GM21367 (cell line): ENCODE measurements around the gene S100A13.
"Not testable (repeated sequence)": the region's sequence is repeated elsewhere in the genome, so short reads cannot be mapped to it uniquely, and the experiment has no call there.

ENCODE experiments used
- ATAC-seq: cut with Tn5 transposase; IDR thresholded peaks from one replicate; pipeline ENCODE4 v1.9.1; 2021; ENCODE audit not compliant: unreplicated experiment

The S100A13 gene

DNA sequence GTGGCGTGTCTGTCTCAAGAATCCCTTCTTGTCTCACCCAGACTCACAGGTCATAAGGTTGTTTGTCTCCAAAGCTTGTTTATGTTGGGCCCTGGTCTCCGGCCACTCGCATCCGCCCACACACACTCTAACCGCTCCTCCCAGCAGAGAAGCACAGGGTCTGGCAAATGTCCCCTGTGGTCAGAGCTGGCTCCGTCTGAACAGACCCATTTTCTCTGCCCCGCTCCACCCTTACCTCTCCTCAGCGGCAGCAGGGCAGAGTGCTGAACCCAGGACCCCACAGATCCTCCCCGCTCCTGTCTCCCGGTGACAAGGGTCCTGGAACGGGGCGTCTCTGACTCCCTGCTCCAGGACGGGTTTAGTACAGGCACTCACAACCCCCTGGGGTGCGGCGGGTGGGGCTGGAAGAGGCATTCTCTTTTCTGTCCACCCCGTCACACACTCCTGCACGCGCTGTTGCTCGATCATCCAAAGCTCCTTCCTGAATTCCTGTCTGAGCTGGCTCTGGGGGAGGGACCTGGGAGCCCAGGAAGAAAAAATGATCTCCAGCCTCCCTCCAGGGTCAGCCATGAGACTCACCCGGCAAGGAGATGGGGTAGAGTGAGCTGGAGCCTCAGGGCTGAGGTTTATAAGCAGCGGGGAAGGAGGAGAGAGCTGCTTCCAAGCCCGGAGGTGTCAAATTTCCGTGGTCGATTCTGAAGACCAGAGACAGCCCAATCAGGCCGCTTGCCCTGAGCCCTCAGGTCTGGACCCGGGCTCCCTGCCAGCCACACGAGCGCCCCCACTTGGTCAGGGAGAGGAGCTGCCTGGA is at the start of gene S100A13:
S100A13 (minus strand) TSS at position 602 of the 811 bp plus-strand sequence. CDS start 1,033 bp downstream, outside the sequence.
- no peak for ATAC-seq

DNA sequence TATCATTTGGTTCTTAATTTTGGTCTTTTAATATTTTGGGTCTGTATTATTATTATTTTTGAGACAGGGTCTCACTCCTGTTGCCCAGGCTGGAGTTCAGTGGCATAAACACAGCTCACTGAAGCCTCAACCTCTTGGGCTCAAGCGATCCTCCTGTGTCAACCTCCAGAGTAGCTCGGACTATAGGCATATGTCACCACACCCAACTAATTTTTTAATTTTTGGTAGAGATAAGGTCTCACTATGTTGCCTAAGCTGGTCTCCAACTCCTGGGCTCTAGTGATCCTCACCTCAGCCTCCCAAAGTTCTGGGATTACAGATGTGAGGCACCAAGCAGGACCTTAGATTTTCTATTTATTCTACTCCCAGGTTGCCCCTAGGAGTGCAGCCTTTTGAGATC is 46.2 kb upstream of the S100A13 start:
- no peak for ATAC-seq

DNA sequence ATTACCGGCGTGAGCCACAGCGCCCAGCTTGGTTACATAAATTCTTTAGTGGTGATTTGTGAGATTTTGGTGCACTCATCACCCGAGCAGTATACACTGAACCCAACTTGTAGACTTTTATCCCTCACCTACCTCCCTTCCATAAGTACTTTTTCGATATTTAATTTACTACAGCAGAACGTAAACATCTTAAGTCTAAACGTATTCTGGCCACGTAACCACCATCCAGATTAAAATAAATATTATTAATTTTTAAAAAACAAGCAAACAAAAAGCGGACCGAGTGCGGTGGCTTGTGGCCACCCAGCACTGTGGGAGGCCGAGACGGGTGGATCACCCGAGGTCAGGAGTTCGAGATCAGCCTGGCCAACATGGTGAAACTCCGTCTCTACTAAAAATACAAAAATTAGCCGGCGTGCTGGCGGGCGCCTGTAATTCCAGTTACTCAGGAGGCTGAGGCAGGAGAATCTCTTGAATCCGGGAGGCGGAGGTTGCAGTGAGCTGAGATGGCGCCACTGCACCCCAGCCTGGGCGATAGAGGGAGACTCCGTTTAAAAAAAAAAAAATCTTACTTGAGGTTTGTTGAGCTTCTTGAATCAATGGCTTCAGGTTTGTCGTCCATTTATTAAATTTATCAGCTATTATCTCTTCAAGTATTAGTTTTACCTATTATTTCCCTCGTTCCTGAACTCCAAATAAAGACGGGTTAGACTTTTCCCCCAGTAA is 44.5 kb upstream of the S100A13 start:
- peak; percentile 11 for ATAC-seq

DNA sequence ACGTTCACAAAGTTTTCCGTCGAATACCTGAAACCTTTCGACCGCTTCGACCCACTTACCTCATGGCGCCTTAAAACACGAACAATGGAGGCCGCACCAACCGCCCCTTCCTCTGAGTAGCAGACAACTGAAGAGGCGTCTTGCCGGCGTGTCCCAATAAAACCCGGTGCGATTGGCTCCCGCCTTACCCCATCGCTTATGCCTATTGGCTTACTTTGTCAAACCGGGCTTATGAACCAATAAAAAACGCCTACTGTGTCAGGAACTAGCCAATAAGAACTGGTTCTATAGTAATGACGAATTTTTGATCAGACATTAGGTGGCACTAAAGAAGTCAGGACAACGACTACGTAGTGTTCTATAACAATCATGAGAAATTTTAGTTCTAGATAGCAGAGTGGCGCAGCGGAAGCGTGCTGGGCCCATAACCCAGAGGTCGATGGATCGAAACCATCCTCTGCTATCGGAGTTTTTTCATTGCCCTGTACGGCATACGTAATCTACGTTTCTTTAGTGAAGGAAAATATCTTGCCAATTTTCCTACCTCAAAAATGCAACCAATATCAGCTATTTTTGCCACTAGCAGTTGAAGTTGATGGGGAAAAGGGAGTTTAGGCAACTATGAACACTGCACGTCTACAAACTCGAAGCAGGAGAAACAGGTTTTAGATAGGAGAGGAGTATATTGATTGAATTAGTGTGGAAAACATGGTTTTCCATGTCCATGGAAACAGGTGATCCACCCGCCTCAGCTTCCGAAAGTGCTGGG is 43.7 kb upstream of the S100A13 start, which contains the start of gene ILF2:
ILF2 (minus strand) TSS at position 135 of the 769 bp plus-strand sequence; CDS start at position 64, 71 bp downstream.
- ATAC-seq: peak; percentile 88

DNA sequence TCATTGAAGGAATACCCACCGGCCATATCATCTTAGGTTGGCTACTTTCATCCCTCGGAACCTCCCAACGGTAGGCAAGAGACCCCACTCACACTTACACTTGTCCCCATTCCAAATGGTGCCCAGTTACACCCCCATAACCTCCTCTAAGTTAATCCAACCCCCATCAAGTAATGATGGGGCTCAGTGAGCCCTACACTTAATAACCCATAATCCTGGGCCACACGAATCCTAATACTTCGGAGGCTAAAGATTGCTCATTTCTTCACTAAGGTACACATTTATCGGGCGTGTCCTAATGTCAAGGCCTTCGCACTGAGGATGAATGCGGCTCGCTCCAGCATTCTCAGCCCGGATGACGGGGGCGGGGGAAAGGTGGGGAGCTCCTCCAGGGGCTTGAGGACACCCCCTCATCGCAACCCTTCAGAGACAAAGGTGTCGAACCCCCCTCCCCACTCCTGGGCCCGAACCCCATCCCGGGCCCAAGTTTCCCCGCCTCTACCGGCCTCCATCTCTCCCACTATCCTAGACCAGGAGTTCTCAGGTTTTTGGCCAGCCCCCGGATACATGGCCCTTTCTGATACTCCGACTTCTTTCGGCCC is 43.1 kb upstream of the S100A13 start:
- ATAC-seq: no peak

DNA sequence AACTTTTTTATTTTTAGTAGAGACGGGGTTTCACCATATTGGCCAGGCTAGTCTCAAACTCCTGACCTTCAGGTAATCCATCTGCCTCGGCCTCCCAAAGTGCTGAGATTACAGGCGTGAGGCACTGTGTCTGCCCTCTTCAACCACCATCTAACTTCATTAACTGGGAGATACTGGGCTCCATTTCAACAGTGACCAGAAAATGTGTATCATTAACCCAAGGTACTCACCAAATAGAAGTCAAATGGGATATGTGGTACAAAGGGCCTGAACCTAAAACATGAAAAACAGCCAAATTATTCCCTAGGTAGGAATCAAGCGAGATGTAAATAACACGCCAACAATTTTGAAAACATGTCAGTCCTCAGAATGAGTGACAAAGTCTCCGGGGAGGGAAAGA is 42.3 kb upstream of the S100A13 start:
- no peak for ATAC-seq

DNA sequence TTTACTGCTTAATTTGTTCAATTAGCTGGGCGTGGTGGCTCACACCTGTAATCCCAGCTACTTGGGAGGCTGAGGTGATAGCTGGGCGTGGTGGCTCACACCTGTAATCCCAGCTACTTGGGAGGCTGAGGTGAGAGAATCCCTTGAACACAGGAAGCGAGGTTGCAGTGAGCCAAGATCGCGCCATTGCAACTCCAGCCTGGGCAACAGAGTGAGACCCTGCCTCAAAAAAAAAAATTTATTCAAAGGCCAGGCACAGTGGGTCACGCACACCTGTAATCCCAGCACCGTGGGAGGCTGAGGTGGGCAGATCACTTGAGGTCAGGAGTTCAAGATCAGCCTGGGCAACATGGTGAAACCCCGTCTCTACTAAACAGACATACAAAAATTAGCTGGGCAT is 41.4 kb upstream of the S100A13 start:
- ATAC-seq: not testable (repeated sequence)

DNA sequence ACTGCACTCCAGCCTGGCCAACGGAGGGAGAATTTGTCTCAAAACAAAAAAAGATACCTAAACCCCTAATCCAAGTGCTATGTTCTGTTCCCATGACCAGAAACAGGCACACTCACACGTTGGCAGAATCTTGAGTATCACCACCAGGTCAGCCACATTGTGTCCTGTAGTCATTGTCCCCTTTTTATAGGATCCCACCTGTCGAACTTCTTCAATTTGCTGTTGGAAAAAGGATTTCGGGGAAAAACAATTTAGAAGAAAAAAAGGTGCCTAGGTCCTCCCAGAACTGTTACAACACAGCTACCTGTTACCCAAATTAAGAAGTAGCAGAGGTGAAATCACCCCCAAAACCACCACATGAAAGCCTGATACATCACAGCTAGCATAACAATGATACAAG is 40.1 kb upstream of the S100A13 start:
- ATAC-seq: no peak

DNA sequence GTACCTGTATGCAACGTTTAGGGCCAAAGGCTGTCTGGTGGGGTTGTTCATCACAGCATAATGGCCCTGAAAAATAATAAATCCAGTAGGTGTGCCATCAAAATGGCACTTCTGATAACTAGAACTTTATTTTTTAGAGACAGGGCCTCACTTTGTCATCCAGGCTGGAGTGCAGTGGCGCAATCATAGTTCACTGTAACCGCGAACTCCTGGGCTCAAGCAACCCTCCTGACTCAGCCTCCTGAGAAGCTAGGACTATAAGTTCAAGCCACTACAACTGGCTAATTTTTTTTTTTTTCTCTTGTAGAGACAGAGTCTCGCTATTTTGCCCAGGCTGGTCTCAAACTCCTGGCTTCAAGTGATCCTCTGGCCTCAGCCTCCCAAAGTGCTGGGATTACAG is 35.9 kb upstream of the S100A13 start:
- ATAC-seq: no peak

DNA sequence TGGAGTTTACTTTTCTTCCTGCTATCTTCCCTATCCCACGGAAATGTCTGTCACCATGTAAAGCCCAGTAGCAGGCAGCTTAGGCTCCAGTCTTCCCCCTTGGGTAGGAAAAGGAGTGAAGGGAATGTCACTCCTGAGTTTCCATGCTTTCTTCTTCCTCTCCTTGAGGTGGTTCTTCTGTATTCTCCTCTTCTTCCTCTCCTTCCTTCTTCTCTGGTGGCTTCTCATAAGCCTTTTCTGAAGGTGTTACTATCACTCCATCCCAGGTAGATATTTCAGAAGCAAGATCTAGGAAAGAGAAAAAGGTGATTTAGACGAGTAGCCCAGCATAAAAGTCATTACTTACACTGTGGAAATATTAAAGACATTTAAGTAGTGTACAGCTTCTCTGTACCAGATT is 35.0 kb upstream of the S100A13 start:
- no peak for ATAC-seq

DNA sequence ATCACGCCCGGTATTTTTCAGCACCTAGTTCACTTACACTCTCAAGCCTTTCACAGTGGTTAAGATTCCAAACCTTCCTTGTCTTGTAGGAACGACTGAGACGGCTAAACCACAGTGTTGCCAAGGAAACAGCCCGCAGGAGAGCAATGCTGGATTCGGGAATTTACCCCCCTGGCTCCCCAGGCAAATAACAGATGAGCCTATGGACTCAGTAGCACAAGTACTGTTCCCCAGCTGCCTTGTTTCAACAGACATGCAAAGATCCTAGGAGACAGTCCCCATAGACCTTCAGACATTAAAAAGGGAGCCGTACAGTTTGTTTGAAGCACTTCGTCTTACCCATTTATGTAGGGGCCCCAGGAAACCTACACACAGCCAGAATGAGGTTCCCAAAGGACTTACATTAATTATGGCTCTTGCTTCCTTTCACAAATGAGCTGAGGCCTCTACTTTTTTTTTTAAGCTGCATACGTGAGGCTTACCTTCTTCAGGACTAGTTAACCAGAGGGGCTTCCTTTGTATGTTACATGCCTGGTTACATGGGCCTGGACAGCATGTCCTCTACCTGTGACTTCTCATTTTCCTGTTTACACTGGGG is 33.9 kb upstream of the S100A13 start:
- ATAC-seq: no peak

DNA sequence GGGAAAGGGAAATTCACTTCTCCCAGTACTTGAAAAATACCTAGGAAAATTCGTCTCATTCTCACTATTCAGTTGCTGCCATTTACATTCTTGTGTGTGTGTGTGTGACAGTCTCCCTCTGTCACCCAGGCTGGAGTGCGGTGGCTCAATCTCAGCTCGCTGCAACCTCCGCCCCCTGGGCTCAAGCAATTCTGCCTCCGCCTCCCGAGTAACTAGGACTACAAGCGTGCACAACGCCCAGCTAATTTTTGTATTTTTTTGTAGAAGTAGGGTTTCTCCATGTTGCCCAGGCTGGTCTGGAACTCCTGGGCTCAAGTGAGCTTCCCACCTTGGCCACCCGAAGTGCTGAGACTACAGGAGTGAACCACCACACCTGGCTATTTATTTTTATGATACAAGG is 32.4 kb upstream of the S100A13 start:
- no peak for ATAC-seq

DNA sequence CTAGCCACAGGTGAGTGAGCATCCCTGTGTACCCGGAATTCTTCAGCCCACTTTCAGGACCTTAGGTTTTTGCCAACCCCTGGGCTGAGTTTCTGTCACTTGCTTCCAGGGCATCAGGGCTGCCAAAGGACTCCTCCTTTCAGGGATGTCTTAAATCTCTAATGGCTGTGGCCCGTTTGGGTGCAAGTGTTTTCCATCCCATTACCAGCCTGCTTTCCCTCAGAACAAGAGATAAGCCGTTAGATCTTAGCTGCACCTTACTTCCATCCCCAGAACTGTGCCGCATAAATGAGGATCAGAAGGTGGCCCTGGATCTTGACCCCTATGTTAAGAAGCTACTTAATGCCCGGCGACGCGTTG is 31.9 kb upstream of the S100A13 start:
- ATAC-seq: no peak

DNA sequence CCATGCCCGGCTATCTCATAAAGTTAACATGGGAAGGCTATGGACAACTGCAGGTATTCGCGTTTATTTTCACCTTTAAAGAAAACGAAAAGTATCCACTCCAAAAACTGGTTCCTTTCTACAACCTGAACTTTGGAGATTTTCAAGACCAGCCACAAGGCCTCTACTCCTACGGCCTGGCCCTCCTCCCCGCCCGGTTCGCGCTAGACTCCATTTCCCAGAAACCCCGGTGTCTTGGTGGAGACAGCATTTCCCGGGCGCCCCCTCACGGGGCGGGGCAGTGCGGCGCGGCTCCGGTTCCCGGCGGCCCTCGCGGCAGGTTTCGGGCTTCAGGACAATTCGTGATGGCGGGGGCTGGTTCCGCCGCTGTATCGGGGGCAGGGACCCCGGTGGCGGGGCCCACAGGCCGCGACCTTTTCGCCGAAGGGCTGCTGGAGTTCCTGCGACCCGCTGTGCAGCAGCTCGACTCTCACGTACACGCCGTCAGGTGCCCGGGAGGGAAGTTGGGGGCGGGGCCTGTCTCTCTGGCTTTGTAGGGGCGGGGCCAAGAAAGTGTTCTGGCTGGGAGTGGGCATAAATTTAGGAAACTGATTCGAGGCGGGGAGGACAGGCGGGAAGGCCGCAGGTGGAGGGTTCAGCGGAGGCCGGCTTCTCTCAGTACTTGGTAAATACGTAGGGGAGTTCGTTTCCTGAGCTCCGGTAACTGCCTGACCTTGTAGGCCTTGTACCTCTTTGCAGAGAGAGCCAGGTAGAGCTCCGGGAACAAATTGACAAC is 31.3 kb upstream of the S100A13 start, which contains the start of gene SNAPIN:
SNAPIN (plus strand) TSS at position 304 of the 775 bp plus-strand sequence; CDS start at position 345, 41 bp downstream.
- ATAC-seq: peak; percentile 73

DNA sequence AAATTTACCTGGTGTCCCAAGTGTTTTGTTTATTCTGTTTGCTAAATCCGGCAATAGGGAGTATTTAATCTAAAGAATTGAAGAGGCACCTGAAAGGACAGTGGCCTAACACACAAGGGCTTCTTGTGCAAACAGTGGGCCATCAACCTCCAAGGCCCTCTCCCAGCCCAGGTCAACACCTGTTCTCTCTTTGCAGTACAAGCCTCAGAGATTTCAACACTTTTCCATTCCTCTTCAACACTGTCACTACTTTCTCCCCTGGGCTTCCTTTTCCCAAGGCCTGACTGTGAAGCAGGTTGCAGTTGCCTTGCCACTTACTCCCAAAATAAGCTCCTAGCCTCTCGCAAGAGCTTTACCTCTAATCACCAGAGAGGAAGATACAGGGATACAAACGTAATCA is 28.0 kb upstream of the S100A13 start:
- no peak for ATAC-seq

DNA sequence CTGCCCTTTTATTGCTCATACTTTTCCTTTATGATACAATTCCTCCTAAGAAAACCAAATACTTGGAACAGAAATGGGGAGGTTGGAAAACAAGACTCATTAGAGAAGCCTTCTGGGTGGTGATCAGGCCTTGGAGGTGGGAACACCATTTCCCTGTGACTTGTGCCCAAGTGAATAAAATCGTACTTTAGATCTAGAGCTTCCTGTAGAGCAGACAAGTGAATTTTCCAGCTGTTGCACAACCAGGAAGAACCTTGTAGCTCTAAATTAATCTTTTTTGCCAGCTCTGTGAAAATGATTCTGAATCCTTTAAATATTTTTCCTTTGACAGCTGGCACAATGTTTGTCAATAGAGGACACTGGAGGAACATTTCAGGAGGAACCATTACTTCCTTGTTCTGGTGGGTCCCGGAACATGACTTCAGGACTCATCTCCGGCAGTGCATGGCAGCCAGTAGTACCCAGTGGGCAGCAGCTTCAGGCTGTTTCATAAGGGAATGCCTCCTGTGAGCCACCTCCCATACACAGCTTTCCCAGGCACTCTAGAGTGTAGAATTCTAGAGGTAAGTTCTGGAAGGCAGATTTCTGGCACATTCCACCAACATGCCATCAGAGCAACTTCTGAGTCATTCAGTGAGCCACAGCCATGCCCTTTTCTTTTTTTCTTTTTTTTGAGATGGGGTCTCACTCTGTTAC is 25.6 kb upstream of the S100A13 start:
- no peak for ATAC-seq

DNA sequence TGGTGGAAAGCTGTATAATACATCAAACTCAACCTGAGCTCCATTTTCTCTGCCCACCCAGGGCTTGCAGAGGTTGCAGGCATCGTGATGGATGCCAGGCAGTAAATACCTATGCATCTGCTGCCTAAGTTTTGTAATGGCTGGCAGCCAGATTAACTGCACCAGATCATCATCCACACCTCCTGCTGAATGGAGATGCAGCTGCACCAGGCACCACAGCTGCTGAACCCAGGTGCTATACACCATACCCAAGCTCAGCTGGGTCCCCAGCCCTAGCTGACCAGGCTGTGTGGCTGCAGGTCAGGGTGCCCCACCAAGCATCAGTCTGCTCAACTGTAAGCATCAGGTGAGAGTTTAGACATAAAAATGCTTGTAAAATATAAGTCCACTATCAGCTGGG is 24.5 kb upstream of the S100A13 start:
- ATAC-seq: no peak

DNA sequence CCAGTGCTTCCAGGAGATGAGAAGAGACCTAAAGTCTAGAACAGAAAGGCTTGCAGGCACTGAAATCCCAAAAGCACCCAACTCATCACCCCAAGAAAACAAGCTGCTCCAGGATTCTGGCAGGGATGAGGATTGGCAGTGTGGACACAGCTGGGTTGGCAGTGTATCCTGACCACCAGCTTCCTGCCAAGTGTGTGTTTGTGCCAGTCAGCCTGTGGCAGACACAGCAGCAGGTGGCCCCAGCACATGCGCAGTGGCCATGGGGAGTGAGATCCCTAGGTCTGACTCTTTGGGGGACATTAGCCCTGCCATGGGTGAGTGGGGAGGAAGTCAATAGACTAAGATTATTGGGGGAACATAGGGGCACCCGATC is 22.5 kb upstream of the S100A13 start:
- ATAC-seq: no peak

DNA sequence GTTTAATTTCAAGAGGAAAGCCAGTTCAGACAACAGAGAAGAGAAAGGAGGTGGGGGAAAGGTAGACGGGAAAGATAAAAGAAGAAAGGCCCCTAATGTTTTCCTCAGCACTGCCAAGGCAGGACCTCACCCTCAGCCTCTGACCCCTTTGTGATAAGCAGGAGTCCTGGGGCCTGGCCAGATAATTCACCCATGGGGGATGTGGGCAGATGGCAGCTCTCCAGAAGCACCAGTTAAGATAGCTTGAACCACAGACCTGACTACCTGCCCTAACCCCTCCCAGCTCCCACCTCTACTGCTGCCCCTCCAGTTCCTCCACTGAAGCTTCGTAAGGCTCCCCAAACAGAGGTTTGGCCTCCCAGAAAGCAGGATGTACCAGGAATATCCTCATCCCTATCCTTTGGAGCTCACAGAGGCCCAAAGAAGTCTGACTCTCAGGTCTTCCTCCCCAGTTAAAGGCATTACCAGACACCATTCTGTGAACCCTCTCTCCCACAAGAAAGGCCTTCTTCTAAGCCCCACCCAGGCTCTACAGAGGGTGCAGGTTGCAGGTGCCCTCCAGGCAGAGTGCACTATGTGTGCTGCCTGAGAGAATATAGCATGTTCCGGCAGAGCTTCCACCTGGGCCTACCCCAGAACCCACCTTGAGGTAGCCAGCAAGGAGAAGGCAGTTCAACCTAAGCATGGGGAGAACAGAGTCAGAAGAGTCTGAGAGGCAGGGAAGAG is 22.0 kb upstream of the S100A13 start:
- ATAC-seq: no peak
